ENCODE measurements around the gene CCNK.
A peak's percentile ranks its signal among the peaks of the same experiment; 100 is the strongest.

The CCNK gene

GRCh38 chr14:99519931-99520421, 38.8 kb downstream of the CCNK start:
- Histone ChIP-seq H2BK5ac (ENCODE audit: low read length) (no peak overlapping the region), H3K9ac (ENCODE audit: low read length) (no peak overlapping the region), H3K36me3 (ENCODE audit: control insufficient read depth, insufficient read depth, low read length) (no peaks in the 10 kb centered on the region), H3K27me3 (ENCODE audit: insufficient read depth, low read length, poor library complexity) (no peaks in the 10 kb centered on the region), H3K4me3 (ENCODE audit: low read length) (no peak overlapping the region), H3K18ac (ENCODE audit: low read length) (no peak overlapping the region), H3K23ac (ENCODE audit: low read length) (no peak overlapping the region), H4K5ac (ENCODE audit: low read length) (no peak overlapping the region), H3K79me1 (ENCODE audit: low read length) (no peaks in the 10 kb centered on the region), H2AK5ac (ENCODE audit: low read length) (no peak overlapping the region), H4K8ac (ENCODE audit: low read depth, low read length) (no peak overlapping the region), H3K56ac (ENCODE audit: low read length) (no peak overlapping the region), H2BK120ac (ENCODE audit: low read depth, low read length) (no peak overlapping the region), H3K4me2 (ENCODE audit: low read length) (no peak overlapping the region), H3K4ac (ENCODE audit: low read depth, low read length) (no peak overlapping the region), H3K27ac (ENCODE audit: low read depth, low read length) (no peak overlapping the region), H3K79me2 (ENCODE audit: control insufficient read depth, insufficient read depth, low read length) (no peaks in the 10 kb centered on the region), H3K4me1 (ENCODE audit: control insufficient read depth, low read depth, low read length) (peaks cover 9% of the 10 kb centered on the region), H2BK15ac (replicated peaks; ENCODE audit: low read depth) (no peak overlapping the region)
- DNase-seq, result no peak
- no CpG with 5 or more reads among the region's 6 CpGs for WGBS (ENCODE audit: extremely low coverage, insufficient coverage, low lambda C conversion rate)

DNA sequence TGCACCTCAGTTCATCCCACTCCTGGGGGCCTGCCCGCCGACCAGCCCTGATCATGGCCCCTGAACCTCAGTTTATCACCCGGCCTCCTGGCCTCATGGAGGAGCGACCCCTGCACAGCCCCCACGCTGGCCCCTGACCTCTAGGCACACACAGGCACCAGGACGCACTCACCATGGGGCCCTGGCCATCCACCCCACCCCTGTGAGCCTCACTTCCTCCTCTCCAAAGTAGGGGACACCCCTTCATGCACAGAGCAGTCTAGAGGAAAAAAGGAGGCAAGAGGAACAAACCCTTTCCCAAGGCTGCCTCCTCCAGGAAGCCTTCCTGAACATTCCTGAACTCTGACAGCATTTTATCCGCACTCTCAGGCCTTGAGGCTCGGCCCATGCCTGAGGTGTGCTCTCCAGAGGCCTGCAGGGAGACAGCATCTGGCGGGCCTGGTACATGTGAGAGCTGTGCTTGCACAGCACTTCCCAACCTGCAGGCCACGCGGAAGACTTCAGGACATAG, 39.4 kb downstream of the CCNK start:
- WGBS (ENCODE audit: extremely low coverage, insufficient coverage, low lambda C conversion rate), result no CpG with 5 or more reads among the region's 11 CpGs
- Histone ChIP-seq H3K18ac (ENCODE audit: low read length) (no peak overlapping the region), H3K4me2 (ENCODE audit: low read length) (no peak overlapping the region), H3K56ac (ENCODE audit: low read length) (no peak overlapping the region), H2BK5ac (ENCODE audit: low read length) (no peak overlapping the region), H2AK5ac (ENCODE audit: low read length) (no peak overlapping the region), H3K27me3 (ENCODE audit: insufficient read depth, low read length, poor library complexity) (no peaks in the 10 kb centered on the region), H3K4ac (ENCODE audit: low read depth, low read length) (no peak overlapping the region), H2BK120ac (ENCODE audit: low read depth, low read length) (no peak overlapping the region), H3K4me3 (ENCODE audit: low read length) (no peak overlapping the region), H2BK15ac (replicated peaks; ENCODE audit: low read depth) (no peak overlapping the region), H3K36me3 (ENCODE audit: control insufficient read depth, insufficient read depth, low read length) (no peaks in the 10 kb centered on the region), H4K5ac (ENCODE audit: low read length) (no peak overlapping the region), H3K4me1 (ENCODE audit: control insufficient read depth, low read depth, low read length) (peaks cover 9% of the 10 kb centered on the region), H3K9ac (ENCODE audit: low read length) (no peak overlapping the region), H3K79me2 (ENCODE audit: control insufficient read depth, insufficient read depth, low read length) (no peaks in the 10 kb centered on the region), H4K8ac (ENCODE audit: low read depth, low read length) (no peak overlapping the region), H3K27ac (ENCODE audit: low read depth, low read length) (no peak overlapping the region), H3K79me1 (ENCODE audit: low read length) (no peaks in the 10 kb centered on the region), H3K23ac (ENCODE audit: low read length) (peak overlapping the region; percentile 1)
- DNase-seq, result peak; percentile 56

DNA sequence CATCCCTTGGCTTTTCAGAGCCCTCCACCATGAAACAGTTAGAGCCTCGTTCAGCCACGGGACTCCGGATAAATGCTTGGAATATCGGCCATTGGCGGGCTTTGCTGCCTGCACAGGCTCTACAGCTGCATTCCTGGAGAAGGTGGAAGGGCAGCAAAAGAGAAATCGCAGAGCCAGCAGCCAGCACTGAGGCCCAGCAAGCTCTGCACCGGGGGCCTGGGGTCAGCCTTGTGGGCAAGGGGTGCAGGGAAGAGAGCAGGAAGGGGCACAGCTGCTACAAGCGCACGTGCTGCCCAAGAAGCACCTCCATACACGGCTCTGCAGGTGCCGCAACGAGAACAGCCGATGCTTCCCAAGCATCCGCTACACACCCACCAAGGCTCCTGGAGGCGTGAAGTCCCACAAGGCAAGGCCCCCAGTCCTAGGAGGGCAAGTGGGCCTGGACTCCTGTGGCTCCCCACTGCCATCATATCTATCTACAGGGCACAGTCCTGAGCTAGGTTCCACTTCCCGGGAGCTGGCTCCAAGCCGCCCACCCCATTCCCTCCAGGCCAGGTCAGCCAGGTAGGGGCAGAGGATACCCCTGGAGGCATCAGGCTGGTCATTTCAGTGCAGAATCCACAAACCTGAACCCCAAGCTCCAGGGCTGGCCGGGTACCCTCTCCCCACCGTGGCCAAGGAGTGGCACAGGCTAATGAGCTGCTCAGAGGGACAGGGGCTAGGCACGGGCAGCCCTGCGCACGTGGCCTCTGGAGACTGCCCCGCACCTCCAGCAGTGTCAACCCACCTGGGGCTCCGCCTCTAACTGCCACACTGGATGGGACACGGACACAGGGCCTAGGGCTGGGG, 40.2 kb downstream of the CCNK start:
- Histone ChIP-seq H3K79me1 (ENCODE audit: low read length) (no peaks in the 10 kb centered on the region), H3K4ac (ENCODE audit: low read depth, low read length) (no peak overlapping the region), H3K4me3 (ENCODE audit: low read length) (no peak overlapping the region), H2BK120ac (ENCODE audit: low read depth, low read length) (no peak overlapping the region), H4K8ac (ENCODE audit: low read depth, low read length) (no peak overlapping the region), H3K9ac (ENCODE audit: low read length) (no peak overlapping the region), H3K4me2 (ENCODE audit: low read length) (no peak overlapping the region), H2BK5ac (ENCODE audit: low read length) (no peak overlapping the region), H3K18ac (ENCODE audit: low read length) (no peak overlapping the region), H4K5ac (ENCODE audit: low read length) (no peak overlapping the region), H3K36me3 (ENCODE audit: control insufficient read depth, insufficient read depth, low read length) (no peaks in the 10 kb centered on the region), H3K23ac (ENCODE audit: low read length) (peak overlapping the region; percentile 1), H2AK5ac (ENCODE audit: low read length) (no peak overlapping the region), H3K79me2 (ENCODE audit: control insufficient read depth, insufficient read depth, low read length) (no peaks in the 10 kb centered on the region), H3K56ac (ENCODE audit: low read length) (no peak overlapping the region), H3K27me3 (ENCODE audit: insufficient read depth, low read length, poor library complexity) (no peaks in the 10 kb centered on the region), H3K4me1 (ENCODE audit: control insufficient read depth, low read depth, low read length) (peaks cover 9% of the 10 kb centered on the region), H2BK15ac (replicated peaks; ENCODE audit: low read depth) (no peak overlapping the region), H3K27ac (ENCODE audit: low read depth, low read length) (no peak overlapping the region)
- no peak for DNase-seq
- no CpG with 5 or more reads among the region's 25 CpGs for WGBS (ENCODE audit: extremely low coverage, insufficient coverage, low lambda C conversion rate)

DNA sequence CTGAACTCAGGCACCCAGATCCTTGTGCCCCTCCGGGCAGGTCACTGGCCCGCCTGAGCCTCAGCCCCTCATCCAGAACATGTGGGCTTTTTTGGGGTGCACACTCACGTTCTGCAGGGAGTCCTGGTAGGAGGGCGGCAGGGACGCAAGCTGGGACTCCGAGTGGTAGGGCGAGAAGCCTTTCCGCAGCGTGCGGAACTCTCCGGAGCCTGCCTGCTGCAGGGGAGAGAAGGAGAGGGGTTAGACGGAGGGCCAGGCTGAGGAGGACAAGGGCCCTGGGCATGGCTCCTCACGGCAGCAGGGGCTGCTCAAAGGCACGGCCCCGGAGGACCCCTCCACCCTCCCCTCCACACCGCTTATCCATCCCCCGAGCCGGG, 40.8 kb downstream of the CCNK start:
- Histone ChIP-seq H2BK5ac (ENCODE audit: low read length) (no peak overlapping the region), H3K23ac (ENCODE audit: low read length) (no peak overlapping the region), H3K18ac (ENCODE audit: low read length) (no peak overlapping the region), H3K36me3 (ENCODE audit: control insufficient read depth, insufficient read depth, low read length) (no peaks in the 10 kb centered on the region), H2BK120ac (ENCODE audit: low read depth, low read length) (no peak overlapping the region), H3K9ac (ENCODE audit: low read length) (no peak overlapping the region), H3K4me2 (ENCODE audit: low read length) (no peak overlapping the region), H3K4me1 (ENCODE audit: control insufficient read depth, low read depth, low read length) (peaks cover 9% of the 10 kb centered on the region), H3K79me1 (ENCODE audit: low read length) (no peaks in the 10 kb centered on the region), H3K27me3 (ENCODE audit: insufficient read depth, low read length, poor library complexity) (no peaks in the 10 kb centered on the region), H3K4ac (ENCODE audit: low read depth, low read length) (no peak overlapping the region), H3K79me2 (ENCODE audit: control insufficient read depth, insufficient read depth, low read length) (no peaks in the 10 kb centered on the region), H4K5ac (ENCODE audit: low read length) (no peak overlapping the region), H3K56ac (ENCODE audit: low read length) (no peak overlapping the region), H3K27ac (ENCODE audit: low read depth, low read length) (no peak overlapping the region), H2AK5ac (ENCODE audit: low read length) (no peak overlapping the region), H4K8ac (ENCODE audit: low read depth, low read length) (no peak overlapping the region), H2BK15ac (replicated peaks; ENCODE audit: low read depth) (no peak overlapping the region), H3K4me3 (ENCODE audit: low read length) (no peak overlapping the region)
- no CpG with 5 or more reads among the region's 18 CpGs for WGBS (ENCODE audit: extremely low coverage, insufficient coverage, low lambda C conversion rate)
- no peak for DNase-seq

DNA sequence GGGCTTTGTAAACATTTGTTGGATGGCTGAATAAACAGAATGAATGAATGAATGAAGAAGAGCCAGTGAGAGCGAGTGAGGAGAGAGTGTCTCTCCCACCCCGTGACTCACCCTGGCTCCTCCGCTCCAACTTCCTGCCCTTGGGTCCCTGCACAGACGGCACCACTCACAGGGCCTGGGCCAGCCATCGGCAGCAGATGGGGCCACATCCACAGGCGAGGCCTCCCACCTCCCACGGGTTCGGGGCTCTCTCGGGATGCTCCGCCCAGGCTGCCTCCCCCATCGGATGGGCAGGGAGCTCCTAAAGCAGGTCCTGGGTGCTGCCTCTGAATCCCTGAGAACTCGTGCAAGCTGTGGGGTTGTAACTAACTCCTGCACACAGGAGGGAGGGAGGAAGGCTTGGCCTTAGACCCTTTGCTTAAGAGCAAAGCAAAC, 41.3 kb downstream of the CCNK start:
- Histone ChIP-seq H2BK15ac (replicated peaks; ENCODE audit: low read depth) (no peak overlapping the region), H3K27ac (ENCODE audit: low read depth, low read length) (no peak overlapping the region), H2AK5ac (ENCODE audit: low read length) (no peak overlapping the region), H3K27me3 (ENCODE audit: insufficient read depth, low read length, poor library complexity) (no peaks in the 10 kb centered on the region), H2BK120ac (ENCODE audit: low read depth, low read length) (no peak overlapping the region), H4K5ac (ENCODE audit: low read length) (no peak overlapping the region), H3K4me1 (ENCODE audit: control insufficient read depth, low read depth, low read length) (peaks cover 9% of the 10 kb centered on the region), H3K79me1 (ENCODE audit: low read length) (no peaks in the 10 kb centered on the region), H3K79me2 (ENCODE audit: control insufficient read depth, insufficient read depth, low read length) (no peaks in the 10 kb centered on the region), H3K36me3 (ENCODE audit: control insufficient read depth, insufficient read depth, low read length) (no peaks in the 10 kb centered on the region), H3K9ac (ENCODE audit: low read length) (peak overlapping the region; percentile 24), H3K18ac (ENCODE audit: low read length) (no peak overlapping the region), H3K56ac (ENCODE audit: low read length) (peak overlapping the region; percentile 53), H4K8ac (ENCODE audit: low read depth, low read length) (no peak overlapping the region), H3K4me2 (ENCODE audit: low read length) (no peak overlapping the region), H2BK5ac (ENCODE audit: low read length) (no peak overlapping the region), H3K4ac (ENCODE audit: low read depth, low read length) (no peak overlapping the region), H3K23ac (ENCODE audit: low read length) (no peak overlapping the region), H3K4me3 (ENCODE audit: low read length) (no peak overlapping the region)
- DNase-seq, result peak; percentile 47
- WGBS (ENCODE audit: extremely low coverage, insufficient coverage, low lambda C conversion rate), result no CpG with 5 or more reads among the region's 12 CpGs

All from mesendoderm (in vitro differentiated cells).